GM19238 (cell line): ENCODE measurements around the gene USP53.
"Not testable (repeated sequence)": the region's sequence is repeated elsewhere in the genome, so short reads cannot be mapped to it uniquely, and the experiment has no call there.

Experiments
- DNase-seq: peaks from one replicate; pipeline ENCODE4 v3.0.0; 2011; ENCODE audit warnings: low spot score; ENCODE audit not compliant: insufficient read length

USP53 gene

GRCh38 chr4:119228406-119228805 is 15.9 kb downstream of the USP53 start:
- DNase-seq, result no peak

GRCh38 chr4:119229908-119230687 is 17.6 kb downstream of the USP53 start:
- DNase-seq, result no peak

- DNase-seq, result no peak
These were observed 19.0 kb downstream of the USP53 start for GRCh38 chr4:119231491-119231890.

- DNase-seq, result no peak
These were observed 19.8 kb downstream of the USP53 start for GRCh38 chr4:119232286-119232685.

GRCh38 chr4:119233191-119233590 is 20.7 kb downstream of the USP53 start:
- no peak for DNase-seq

- no peak for DNase-seq
These were observed 21.2 kb downstream of the USP53 start for GRCh38 chr4:119233750-119234149.

GRCh38 chr4:119237201-119237600 is 24.7 kb downstream of the USP53 start:
- no peak for DNase-seq

- DNase-seq, result no peak
These were observed 25.1 kb downstream of the USP53 start for GRCh38 chr4:119237642-119238041.

- DNase-seq, result no peak
These were observed 25.7 kb downstream of the USP53 start for GRCh38 chr4:119238068-119238722.

GRCh38 chr4:119240128-119240527 is 27.6 kb downstream of the USP53 start:
- no peak for DNase-seq

GRCh38 chr4:119240568-119240967 is 28.1 kb downstream of the USP53 start:
- DNase-seq, result no peak

- no peak for DNase-seq
These were observed 29.9 kb downstream of the USP53 start for GRCh38 chr4:119242417-119242816.

- DNase-seq, result no peak
These were observed 31.4 kb downstream of the USP53 start for GRCh38 chr4:119243868-119244267.

GRCh38 chr4:119244344-119244743 is 31.8 kb downstream of the USP53 start:
- DNase-seq, result no peak

GRCh38 chr4:119244832-119245231 is 32.3 kb downstream of the USP53 start:
- no peak for DNase-seq

GRCh38 chr4:119246177-119246733 is 33.7 kb downstream of the USP53 start:
- no peak for DNase-seq

GRCh38 chr4:119251037-119251436 is 38.5 kb downstream of the USP53 start:
- not testable (repeated sequence) for DNase-seq

GRCh38 chr4:119255223-119255622 is 42.7 kb downstream of the USP53 start:
- DNase-seq, result not testable (repeated sequence)

- no peak for DNase-seq
These were observed 48.0 kb downstream of the USP53 start for GRCh38 chr4:119260528-119260927.

GRCh38 chr4:119261986-119262385 is 49.5 kb downstream of the USP53 start:
- no peak for DNase-seq

GRCh38 chr4:119264743-119265142 is 52.2 kb downstream of the USP53 start:
- DNase-seq, result no peak

- DNase-seq, result no peak
These were observed 53.6 kb downstream of the USP53 start for GRCh38 chr4:119266153-119266552.

- DNase-seq, result no peak
These were observed 56.0 kb downstream of the USP53 start for GRCh38 chr4:119268466-119268865.
